GM12891 (cell line): Measurements from ENCODE around the gene CDC45.
"Not testable (repeated sequence)": the region's sequence is repeated elsewhere in the genome, so short reads cannot be mapped to it uniquely, and the experiment has no call there.

ENCODE experiments used
- POLR2A ChIP-seq: IDR thresholded peaks from 2 replicates; pipeline ENCODE4 v1.6.1; 2011; ENCODE audit warnings: low read depth, low read length, control low read depth
- POLR2AphosphoS5 ChIP-seq: IDR thresholded peaks from 2 replicates; pipeline ENCODE4 v1.6.1; 2011; ENCODE audit warnings: low read depth, low read length, control low read depth
- TAF1 ChIP-seq: IDR thresholded peaks from 2 replicates; pipeline ENCODE4 v1.6.1; 2011; ENCODE audit warnings: low read depth, low read length, control low read depth

DNA sequence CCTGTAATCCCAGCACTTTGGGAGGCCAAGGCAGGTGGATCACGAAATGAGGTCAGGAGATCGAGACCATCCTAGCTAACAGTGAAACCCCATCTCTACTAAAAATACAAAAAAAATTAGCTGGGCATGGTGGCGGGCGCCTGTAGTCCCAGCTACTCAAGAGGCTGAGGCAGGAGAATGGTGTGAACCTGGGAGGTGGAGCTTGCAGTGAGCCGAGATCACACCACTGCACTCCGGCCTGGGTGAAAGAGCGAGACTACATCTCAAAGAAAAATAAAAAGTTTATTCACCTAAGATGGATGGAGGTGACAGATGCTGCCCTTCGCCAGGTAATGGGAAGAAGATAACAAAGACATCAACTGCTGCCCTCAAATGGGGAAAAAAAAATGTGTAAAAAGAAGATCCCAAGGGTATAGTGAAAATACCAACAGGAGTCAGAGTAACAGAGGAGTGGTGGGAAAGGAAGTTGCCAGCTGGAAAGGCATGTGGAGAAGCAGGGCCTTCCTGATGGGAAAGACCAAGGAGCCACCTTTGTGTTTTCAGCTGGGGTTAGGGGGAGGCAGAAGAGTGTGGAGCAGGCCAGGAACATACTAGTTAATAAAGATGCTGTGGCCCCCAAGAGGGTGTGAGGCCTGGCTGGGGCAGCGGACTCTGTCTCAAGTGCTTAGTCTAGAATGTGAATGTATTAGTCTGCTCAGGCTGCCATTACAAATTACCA lies 43.1 kb upstream of the CDC45 start:
- not testable (repeated sequence) for TF ChIP-seq POLR2A, POLR2AphosphoS5, TAF1
